HL-60/S4 (cell line): Measurements from ENCODE around the gene SMG9.
"Not testable (repeated sequence)": the region's sequence is repeated elsewhere in the genome, so short reads cannot be mapped to it uniquely, and the experiment has no call there.

Experiments
- in situ Hi-C: fragments of 300-500 bp; cut with MboI; formaldehyde crosslinking; loops from 2 replicates; pipeline ENCODE4 v1.14.3; 2022; ENCODE audit warnings: low sequenced_read_pairs

Gene SMG9

DNA sequence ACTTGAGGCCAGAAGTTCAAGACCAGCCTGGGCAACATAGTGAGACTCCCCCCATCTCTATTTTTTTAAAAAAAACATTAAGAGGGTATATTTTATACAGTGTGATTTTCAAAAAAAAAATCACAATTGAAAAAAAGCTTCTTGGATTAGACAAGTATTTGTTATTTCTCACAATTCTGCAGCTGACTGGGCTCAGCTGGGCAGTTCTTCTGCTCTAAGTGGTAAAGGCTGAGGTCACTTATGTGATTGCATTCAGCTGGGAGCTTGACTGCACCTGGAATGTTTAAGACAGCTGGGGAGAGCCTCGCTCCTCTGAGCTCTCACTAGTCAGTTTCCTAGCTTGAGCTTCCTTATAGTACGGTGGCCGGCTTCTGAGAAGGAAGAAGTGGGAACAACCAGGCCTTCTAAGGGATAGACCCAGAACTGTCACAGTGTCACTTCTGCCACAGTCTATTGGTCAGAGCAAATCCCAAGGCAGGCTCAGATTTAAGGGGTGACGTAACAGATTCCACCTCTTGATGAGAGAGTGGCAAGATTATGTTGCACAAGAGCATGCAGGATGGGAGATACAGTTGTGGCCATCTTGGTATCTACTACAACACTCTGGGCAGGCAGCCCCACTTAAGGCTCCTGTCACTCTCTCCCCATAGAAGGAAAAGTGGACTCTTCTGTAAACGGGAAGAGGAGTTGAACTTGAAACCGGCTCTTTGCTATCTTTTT is 58.6 kb downstream of the SMG9 start:
- in situ Hi-C loops = no loop called here

GRCh38 chr19:43694553-43694952 is 60.2 kb downstream of the SMG9 start:
- in situ Hi-C loops = no loop called here

GRCh38 chr19:43692877-43693276 is 61.9 kb downstream of the SMG9 start:
- in situ Hi-C loops = no loop called here

GRCh38 chr19:43692385-43692784 is 62.4 kb downstream of the SMG9 start:
- in situ Hi-C loops = no loop called here

DNA sequence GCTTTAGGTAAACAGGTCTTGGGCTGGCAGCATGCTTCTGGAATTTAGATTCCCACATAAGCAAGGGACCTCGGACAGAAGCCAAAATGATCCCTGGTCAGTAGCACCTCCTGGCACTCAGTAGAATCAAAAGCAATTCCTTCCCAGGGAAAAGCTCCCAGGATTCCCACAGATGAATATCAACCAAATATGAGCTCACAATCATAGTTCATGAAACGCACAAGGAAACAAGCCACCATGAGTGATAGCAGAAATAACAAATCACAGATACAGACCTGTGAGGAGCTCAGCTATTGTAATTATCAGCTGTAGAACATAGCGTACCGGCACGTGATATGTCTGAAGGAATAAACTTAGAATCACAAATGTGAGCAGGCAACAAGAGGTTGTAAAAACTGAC is 63.0 kb downstream of the SMG9 start:
- in situ Hi-C loops = no loop called here

- in situ Hi-C loops = no loop called here
Observed at GRCh38 chr19:43690890-43691289, 63.9 kb downstream of the SMG9 start.

GRCh38 chr19:43690444-43690843 is 64.3 kb downstream of the SMG9 start:
- in situ Hi-C loops = no loop called here

GRCh38 chr19:43688059-43688701 is 66.6 kb downstream of the SMG9 start:
- in situ Hi-C loops = no loop called here

- in situ Hi-C loops = no loop called here
Observed at GRCh38 chr19:43687660-43687997, 67.1 kb downstream of the SMG9 start.

DNA sequence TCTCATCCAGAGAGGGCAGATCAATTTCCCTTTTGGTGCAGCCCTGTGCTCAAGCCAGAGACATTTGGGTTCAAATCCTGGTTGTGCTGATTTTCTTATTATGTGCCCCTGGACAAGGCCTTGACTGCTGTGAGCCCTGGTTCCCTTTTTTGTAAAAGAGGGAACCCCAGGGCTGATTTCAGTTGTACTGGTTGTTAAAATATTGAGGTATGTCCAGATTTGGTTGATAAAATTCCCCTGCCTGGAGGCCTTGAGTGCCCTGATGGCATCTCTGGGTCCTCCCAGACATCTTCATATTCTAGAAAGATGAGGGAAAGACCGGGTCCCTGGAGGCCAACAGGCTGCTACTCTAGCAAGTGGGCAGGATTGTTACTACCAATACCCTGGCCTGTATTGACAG is 70.4 kb downstream of the SMG9 start:
- in situ Hi-C loops = no loop called here

DNA sequence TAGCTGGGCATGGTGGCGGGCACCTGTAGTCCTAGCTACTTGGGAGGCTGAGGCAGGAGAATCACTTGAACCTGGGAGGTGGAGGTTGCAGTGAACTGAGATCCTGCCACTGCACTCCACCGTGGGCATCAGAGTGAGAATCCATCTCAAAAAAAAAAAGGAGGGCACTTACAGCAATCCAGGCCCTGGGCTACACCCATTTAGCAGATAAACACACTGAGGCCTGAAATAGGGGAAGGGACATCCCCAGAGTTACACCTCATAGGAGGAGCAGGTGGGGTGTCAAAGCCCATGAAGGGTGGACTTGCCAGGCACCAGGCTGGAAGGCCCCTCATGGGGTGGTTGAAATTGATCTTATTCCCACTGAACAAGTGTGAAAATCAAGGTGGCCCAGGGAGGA is 70.9 kb downstream of the SMG9 start:
- in situ Hi-C loops = no loop called here

DNA sequence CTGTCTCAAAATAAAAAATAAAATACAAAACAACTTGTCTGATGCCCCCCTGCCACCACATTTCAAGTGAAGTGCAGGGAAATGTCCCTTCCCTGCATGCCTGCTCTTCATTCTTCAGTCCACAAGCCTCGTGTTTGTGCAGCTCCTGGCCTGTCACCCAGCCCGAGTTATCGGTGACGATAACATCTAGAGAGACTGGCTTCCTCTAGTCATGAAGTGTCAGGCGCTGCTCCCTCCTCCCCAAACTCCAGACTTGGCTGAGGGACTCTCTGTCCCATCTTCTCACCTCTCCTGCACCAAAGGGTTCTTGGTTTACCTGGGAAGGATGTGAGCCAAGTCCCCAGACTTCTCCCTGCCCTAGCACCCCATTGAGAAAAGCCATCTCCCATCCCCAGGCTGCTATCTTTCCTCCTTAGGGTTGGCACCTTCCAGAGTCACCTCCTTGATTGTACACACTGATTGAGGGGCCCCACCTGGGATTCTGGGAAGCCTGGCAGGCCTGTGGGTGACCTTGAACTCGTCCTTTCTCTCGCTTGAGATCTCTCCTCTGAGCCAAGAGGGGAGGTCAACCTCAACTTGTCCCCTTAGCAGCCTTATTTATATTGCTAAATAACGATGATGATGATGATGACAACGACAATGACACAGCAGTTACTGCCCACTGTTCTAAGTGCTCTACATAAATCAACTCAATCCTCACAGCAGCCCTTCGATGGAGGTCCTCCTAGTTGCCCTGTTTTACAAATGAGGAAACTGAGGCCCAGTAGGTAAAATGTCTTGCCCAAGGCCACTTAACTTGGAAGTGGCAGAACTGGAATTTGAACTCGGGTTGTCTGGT is 71.7 kb downstream of the SMG9 start:
- in situ Hi-C loops = no loop called here

DNA sequence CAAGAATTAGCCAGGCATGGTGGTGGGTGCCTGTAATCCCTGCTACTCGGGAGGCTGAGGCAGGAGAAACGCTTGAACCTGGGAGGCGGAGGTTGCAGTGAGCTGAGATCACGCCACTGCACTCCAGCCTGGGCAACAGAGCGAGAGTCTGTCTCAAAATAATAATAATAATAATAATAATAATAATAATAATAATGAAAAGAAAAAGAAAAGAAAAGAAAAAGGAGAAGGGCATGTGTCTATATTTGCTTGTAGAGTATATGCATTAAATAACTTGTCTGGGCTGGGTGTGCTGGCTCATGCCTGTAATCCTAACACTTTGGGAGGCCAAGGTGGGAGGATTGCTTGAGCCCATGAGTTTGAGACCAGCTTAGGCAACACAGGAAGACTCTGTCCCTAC is 72.5 kb downstream of the SMG9 start:
- in situ Hi-C loops = not testable (repeated sequence)

DNA sequence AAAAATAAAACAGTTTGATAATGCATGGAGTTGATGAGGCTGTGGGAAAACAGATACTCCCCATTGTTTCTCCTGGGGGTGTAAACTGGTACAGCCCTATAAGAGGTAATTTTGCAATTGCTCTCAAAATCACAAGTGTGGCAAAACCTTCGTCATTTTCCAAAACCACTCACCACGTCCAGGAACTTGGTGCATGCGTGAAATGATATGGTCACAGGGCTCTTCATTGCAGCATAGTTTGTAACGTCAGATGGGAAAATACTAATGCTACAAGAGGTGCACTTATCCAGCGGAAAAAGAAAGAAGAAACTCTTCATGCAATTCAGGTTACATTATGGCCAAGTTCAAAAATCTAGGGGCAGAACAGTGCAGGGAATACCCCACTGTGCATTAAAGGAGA is 72.9 kb downstream of the SMG9 start:
- in situ Hi-C loops = no loop called here

- in situ Hi-C loops = no loop called here
Observed at GRCh38 chr19:43678512-43679261, 76.1 kb downstream of the SMG9 start.
